AG08396 (cell line): Measurements from ENCODE around the gene BRF1.

Source experiments
- DNase-seq: peaks from one replicate; pipeline ENCODE4 v3.0.0; 2012; ENCODE audit warnings: low spot score, mixed read lengths

Gene BRF1

GRCh38 chr14:105209091-105209490 is 91.7 kb downstream of the BRF1 start:
- no peak for DNase-seq

- no peak for DNase-seq
Observed at GRCh38 chr14:105208738-105209075, 92.1 kb downstream of the BRF1 start.

DNA sequence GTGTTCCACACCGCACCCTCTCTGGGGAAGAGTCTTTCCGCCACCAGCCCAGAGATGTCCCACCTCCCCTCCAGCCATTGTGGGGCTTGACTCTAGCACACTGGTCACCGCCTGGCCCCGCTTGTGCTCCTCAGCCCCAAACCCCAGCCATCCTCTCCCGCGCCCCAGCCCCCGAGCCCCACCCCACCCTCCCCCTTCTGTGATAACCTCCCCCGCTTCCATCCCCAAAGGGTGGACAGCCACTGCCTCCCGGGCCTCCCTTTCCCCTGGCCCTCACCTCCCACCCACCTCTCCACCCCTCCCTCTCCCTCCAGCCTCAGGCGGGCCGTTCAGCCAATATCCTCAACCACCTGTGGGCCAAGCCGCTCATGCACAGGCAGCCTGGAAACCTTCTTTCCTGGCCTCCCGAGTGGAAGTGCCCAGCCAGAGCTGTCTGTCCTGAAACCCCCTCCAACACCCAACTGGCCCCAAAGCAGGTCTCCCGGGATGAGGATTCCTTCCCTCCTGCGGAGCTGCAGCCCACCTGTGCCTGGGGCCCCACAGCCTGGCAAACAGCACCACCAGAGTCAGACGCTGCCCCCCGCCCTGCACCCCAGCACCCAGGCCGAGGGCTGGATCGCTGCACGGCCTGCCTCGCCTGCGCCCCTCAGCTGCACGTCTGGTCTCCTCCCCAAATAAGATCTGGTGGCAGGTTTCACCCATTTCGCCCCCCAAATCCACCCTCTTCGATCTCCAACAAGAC is 92.6 kb downstream of the BRF1 start:
- no peak for DNase-seq

- no peak for DNase-seq
Observed at GRCh38 chr14:105207460-105207901, 93.3 kb downstream of the BRF1 start.

GRCh38 chr14:105206873-105207272 is 93.9 kb downstream of the BRF1 start:
- no peak for DNase-seq

GRCh38 chr14:105205673-105206208 is 95.1 kb downstream of the BRF1 start:
- no peak for DNase-seq

- no peak for DNase-seq
Observed at GRCh38 chr14:105204931-105205672, 95.7 kb downstream of the BRF1 start.

GRCh38 chr14:105204206-105204930 is 96.4 kb downstream of the BRF1 start:
- peak; percentile 59 for DNase-seq

- DNase-seq, result no peak
Observed at GRCh38 chr14:105203701-105204100, 97.1 kb downstream of the BRF1 start.

- peak; percentile 92 for DNase-seq
Observed at GRCh38 chr14:105203057-105203531, 97.7 kb downstream of the BRF1 start.

- DNase-seq, result no peak
Observed at GRCh38 chr14:105201925-105202513, 98.8 kb downstream of the BRF1 start.

DNA sequence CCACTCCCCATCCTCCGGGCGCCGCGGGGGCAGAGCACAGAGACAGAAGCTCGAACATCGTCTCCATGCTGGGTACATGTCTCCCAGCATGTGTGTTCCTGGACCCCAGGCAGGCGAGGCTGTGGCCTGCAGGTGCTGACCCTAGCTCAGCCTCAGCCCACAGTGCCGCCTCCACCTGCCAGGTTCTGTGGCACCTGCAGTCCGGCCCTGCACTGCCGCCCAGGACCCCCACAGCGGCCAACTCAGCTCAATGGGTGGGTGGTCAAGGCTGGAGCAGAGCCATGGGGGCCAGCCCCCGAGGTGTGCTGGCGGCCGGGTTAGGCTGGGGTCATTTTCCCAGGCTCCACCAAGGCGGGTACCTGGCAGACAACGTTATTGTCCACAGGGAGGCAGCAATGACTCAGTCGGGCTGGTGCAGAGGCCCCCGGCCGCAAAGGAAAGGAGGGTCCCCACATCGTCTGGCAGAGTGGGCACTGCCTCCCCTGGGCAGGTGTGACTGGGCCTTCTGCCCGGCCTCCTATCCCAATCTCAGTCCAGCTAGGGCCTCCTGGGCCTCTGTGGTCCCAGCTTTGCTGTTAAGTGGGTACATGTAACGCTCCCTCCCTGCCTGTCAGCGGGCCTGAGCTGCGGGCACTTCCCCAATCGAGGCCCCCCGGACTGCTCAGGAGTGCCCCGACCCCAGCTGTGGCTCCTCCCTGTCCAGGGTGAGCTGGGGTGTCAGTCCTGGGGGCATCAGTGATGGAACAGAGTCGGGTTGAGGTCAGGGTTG is 99.5 kb downstream of the BRF1 start:
- no peak for DNase-seq

DNA sequence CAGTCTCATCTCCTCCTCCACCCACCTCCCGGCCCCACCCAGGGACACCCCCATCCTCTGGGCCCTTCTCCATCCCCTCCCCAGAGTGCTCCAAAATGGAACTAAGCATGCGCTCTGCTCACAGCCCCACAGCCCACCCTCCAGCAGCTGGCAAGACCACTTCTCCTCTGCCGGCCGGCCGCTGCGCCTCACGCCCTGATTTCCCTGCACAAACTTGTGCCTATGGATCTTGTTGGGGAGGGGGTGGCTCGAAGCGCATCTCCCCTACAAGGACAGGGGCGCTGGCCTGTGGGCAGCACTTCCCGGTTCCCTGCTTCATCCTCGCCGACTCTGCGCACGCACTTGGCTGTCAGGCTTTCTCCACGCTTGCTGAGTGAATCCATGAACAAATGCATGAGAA is 100.2 kb downstream of the BRF1 start:
- no peak for DNase-seq

- DNase-seq, result no peak
Observed at GRCh38 chr14:105200074-105200473, 100.7 kb downstream of the BRF1 start.

- DNase-seq, result peak; percentile 62
Observed at GRCh38 chr14:105199093-105199492, 101.7 kb downstream of the BRF1 start.

- no peak for DNase-seq
Observed at GRCh38 chr14:105198588-105198987, 102.2 kb downstream of the BRF1 start.

DNA sequence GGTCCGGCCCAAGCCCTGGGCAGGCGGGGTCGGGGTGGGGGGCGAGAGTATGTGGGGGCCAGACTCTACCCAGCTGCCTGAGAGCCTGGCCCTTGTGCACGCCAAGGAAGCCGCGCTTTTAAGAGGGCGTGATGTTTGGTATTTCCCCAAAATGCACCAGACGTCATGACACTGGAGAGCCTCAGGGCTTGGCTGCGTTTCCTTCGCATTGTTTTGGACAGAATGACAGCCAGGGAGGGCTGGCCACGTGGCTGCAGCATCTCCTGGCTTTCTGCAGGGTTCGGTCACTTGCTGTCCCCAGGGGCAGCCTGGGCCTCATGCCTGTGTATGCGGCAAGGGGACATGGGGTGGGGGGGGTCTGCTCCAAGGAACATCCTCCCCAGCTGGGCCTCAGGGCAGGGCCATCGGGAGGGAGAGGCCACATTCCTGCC is 103.6 kb downstream of the BRF1 start:
- DNase-seq, result peak; percentile 74

GRCh38 chr14:105196265-105196960 is 104.4 kb downstream of the BRF1 start:
- DNase-seq, result no peak

- DNase-seq, result no peak
Observed at GRCh38 chr14:105195522-105196264, 105.1 kb downstream of the BRF1 start.

- DNase-seq, result no peak
Observed at GRCh38 chr14:105195051-105195450, 105.8 kb downstream of the BRF1 start.
